SK-MEL-5 (cell line): ENCODE measurements around the gene A3GALT2. TPM values are rescaled to one million over a fixed set of nuclear protein-coding genes. Genes with fewer than 3 reads are reported as not detected.

Source experiments
- DNase-seq: peaks from one replicate; pipeline ENCODE4 v3.0.0-alpha.2; 2016; ENCODE audit warnings: low read depth, low spot score
- in situ Hi-C: cut with HindIII; loops from 2 replicates; pipeline ENCODE4 v1.10.0; 2016; ENCODE audit warnings: low sequenced_read_pairs, high pct_unique_total_duplicates, low pct_unique_long_range_greater_than_20kb
- total RNA-seq: library from RNA; depleted of rRNA; stranded (reverse); fragments of >200 nt; shearing (Covaris generic); gene quantifications from 2 replicates; pipeline ENCODE4 v1.2.3, GENCODE V29; 2014

Gene A3GALT2
- total RNA-seq, 1 experiment from 2014 or later: not detected

- in situ Hi-C loops: no loop called here
- no peak for DNase-seq
These were observed 31.7 kb downstream of the A3GALT2 start for GRCh38 chr1:33288976-33289857.

GRCh38 chr1:33287317-33287716, 33.6 kb downstream of the A3GALT2 start:
- peak; percentile 42 for DNase-seq
- in situ Hi-C loops: no loop called here

- no peak for DNase-seq
- in situ Hi-C loops: no loop called here
These were observed 34.3 kb downstream of the A3GALT2 start for GRCh38 chr1:33286451-33287185.

- in situ Hi-C loops: no loop called here
- DNase-seq: no peak
These were observed 36.8 kb downstream of the A3GALT2 start for GRCh38 chr1:33284049-33284448.

GRCh38 chr1:33282791-33283190, 38.1 kb downstream of the A3GALT2 start:
- DNase-seq: peak; percentile 42
- in situ Hi-C loops: no loop called here

DNA sequence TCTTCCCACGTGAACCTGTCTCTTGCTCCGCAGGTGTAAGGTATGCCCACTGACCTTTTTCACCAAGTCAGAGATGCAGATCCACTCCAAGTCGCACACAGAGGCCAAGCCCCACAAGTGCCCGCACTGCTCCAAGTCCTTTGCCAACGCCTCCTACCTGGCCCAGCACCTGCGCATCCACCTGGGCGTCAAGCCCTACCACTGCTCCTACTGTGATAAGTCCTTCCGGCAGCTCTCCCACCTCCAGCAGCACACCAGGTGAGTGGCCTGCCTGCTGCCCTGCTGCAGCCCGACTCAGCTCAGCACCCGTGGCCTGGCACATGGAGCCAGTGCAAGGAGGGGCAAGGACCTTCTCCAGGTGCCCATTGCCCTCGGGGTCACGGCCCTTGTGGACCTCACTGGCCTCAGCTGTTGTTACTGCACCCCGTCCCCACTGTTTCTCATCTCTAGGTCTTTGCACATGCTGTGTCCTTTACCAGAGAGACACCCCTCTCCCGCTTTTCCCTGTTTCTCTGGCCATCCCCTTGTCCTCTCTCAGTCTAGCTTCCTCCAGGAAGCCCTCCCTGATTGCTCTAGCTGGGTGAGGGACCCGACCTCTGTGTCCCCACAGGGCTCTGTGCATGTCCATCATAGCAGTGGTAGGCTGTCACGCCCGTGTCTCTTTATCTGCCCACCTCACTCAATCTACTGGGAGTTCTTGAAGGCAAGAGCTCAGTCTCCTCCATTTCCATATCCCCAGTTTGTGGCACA, 39.2 kb downstream of the A3GALT2 start:
- no peak for DNase-seq
- in situ Hi-C loops: no loop called here

DNA sequence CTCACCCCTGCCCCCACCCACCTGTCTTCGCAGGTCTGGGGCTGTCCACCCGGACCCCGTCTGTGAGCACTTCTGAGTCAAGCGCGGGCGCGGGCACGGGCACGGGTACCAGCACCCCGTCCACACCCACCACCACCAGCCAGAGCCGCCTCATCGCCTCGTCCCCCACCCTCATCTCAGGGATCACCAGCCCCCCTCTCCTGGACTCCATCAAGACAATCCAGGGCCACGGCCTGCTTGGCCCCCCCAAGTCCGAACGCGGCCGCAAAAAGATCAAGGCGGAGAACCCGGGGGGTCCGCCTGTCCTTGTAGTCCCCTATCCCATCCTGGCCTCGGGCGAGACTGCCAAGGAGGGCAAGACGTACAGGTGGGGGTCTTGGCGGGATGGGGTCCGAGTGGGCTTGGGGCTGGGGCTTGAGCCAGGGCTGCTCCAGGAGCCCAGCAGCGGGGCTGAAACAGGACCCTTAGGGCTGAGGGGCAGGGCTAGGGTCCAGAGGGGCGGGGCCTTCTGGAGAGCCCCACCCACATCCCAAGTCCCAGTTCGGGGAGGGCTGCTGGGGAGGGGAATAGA, 40.7 kb downstream of the A3GALT2 start:
- no peak for DNase-seq
- in situ Hi-C loops: no loop called here

DNA sequence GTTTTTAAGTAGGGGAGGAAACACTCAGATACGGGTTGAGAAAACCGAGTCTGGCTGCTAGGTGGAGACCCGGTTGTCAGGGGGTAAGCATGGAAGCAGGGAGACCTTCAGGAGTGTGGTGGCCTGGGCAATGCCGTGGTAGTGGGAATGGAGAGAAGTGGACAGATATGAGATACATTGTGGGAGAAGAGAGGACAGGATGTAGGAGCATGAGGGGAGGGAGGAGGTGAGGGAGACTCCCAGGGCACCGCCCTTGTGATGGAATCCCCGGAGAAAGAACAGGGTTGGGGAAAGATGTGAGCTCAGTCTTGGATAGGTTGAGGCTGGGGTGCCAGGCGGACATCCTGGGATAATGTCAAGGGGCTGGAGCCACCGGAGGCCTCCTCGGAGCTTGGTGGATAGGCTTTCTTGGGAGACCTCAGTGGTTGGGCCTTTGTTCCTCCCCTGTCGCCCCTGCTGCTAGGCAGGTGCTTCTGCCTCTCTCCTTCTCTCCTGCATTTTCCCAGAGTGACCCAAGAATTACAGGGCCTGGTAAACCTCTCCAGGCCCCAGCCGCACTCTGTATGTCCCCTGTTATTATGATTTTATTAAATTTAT, 43.3 kb downstream of the A3GALT2 start:
- in situ Hi-C loops: no loop called here
- no peak for DNase-seq

GRCh38 chr1:33276573-33277298, 44.2 kb downstream of the A3GALT2 start:
- DNase-seq: no peak
- in situ Hi-C loops: no loop called here

GRCh38 chr1:33275706-33276572, 45.0 kb downstream of the A3GALT2 start:
- in situ Hi-C loops: no loop called here

DNA sequence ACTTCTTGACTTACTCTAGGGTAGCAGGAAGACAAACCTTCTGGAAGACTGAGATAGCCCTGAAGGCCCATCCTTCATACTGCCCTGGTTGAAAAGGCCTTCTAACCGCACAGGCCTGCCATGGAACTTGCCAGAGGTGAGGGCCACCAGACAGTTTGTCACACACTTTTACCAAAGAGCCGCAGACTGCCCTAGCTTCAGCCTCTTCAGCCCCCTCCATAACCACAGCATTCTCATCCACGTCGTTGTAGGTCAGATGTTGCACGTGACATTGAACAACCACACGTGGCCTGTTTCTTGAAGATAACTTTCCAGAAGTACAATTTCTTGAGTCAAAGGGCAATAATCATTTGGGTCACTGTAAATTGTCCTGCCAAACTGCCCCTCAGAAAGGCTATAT, 45.7 kb downstream of the A3GALT2 start:
- in situ Hi-C loops: no loop called here
- no peak for DNase-seq

More at GRCh38 chr1:33275706-33276572, 45.0 kb downstream of the A3GALT2 start:
- DNase-seq: no peak

GRCh38 chr1:33274446-33274845, 46.5 kb downstream of the A3GALT2 start:
- DNase-seq: no peak
- in situ Hi-C loops: no loop called here

- in situ Hi-C loops: no loop called here
- DNase-seq: no peak
These were observed 46.9 kb downstream of the A3GALT2 start for GRCh38 chr1:33273961-33274371.

- DNase-seq: no peak
- in situ Hi-C loops: no loop called here
These were observed 47.5 kb downstream of the A3GALT2 start for GRCh38 chr1:33273406-33273805.

- in situ Hi-C loops: no loop called here
- DNase-seq: no peak
These were observed 48.0 kb downstream of the A3GALT2 start for GRCh38 chr1:33272930-33273329.

- no peak for DNase-seq
- in situ Hi-C loops: no loop called here
These were observed 48.4 kb downstream of the A3GALT2 start for GRCh38 chr1:33272509-33272908.
